A673 (cell line): ENCODE results near the gene SNED1.

ENCODE experiments used
- CTCF ChIP-seq: fragments of 300-800, 200-600 bp; sonication (generic); conservative IDR thresholded peaks from 2 replicates; pipeline ENCODE4 v1.5.1; 2017; ENCODE audit warnings: low read depth, mild to moderate bottlenecking, antibody characterized with exemption, low read length, moderate library complexity, mixed read lengths
- EZH2 ChIP-seq: fragments of 200-600 bp; sonication (generic); IDR thresholded peaks from 2 replicates; pipeline ENCODE4 v1.6.1; 2017; ENCODE audit warnings: borderline replicate concordance, low read depth, mild to moderate bottlenecking, mixed read lengths, antibody characterized with exemption, low read length; ENCODE audit not compliant: poor library complexity, severe bottlenecking

- TF ChIP-seq CTCF (no peak), EZH2 (no peak)
Measured at GRCh38 chr2:241070811-241071676, 72.6 kb downstream of the SNED1 start.
